GM18520 (cell line): ENCODE data around the gene CYTH1.
"Not testable (repeated sequence)": the region's sequence is repeated elsewhere in the genome, so short reads cannot be mapped to it uniquely, and the experiment has no call there.

ENCODE experiments used
- ATAC-seq: cut with Tn5 transposase; IDR thresholded peaks from one replicate; pipeline ENCODE4 v1.9.1; 2021; ENCODE audit not compliant: unreplicated experiment

Gene CYTH1

GRCh38 chr17:78763561-78763960 is 18.5 kb downstream of the CYTH1 start:
- no peak for ATAC-seq

GRCh38 chr17:78761789-78762406 is 20.2 kb downstream of the CYTH1 start:
- ATAC-seq: no peak

- no peak for ATAC-seq
Observed at GRCh38 chr17:78759969-78760352, 22.1 kb downstream of the CYTH1 start.

- no peak for ATAC-seq
Observed at GRCh38 chr17:78759203-78759968, 22.7 kb downstream of the CYTH1 start.

GRCh38 chr17:78753316-78754250 is 28.5 kb downstream of the CYTH1 start:
- ATAC-seq: no peak

- no peak for ATAC-seq
Observed at GRCh38 chr17:78751447-78752161, 30.5 kb downstream of the CYTH1 start.

- ATAC-seq: not testable (repeated sequence)
Observed at GRCh38 chr17:78751000-78751399, 31.1 kb downstream of the CYTH1 start.

GRCh38 chr17:78748730-78749317 is 33.2 kb downstream of the CYTH1 start:
- ATAC-seq: peak; percentile 33

- no peak for ATAC-seq
Observed at GRCh38 chr17:78748048-78748729, 33.9 kb downstream of the CYTH1 start.

- ATAC-seq: no peak
Observed at GRCh38 chr17:78747488-78747887, 34.6 kb downstream of the CYTH1 start.

- no peak for ATAC-seq
Observed at GRCh38 chr17:78746949-78747269, 35.2 kb downstream of the CYTH1 start.

- no peak for ATAC-seq
Observed at GRCh38 chr17:78746263-78746948, 35.7 kb downstream of the CYTH1 start.

GRCh38 chr17:78745407-78746088 is 36.5 kb downstream of the CYTH1 start:
- ATAC-seq: no peak

- no peak for ATAC-seq
Observed at GRCh38 chr17:78742901-78743300, 39.2 kb downstream of the CYTH1 start.

- no peak for ATAC-seq
Observed at GRCh38 chr17:78741644-78742284, 40.3 kb downstream of the CYTH1 start.

GRCh38 chr17:78739331-78739931 is 42.6 kb downstream of the CYTH1 start:
- no peak for ATAC-seq

GRCh38 chr17:78738698-78739097 is 43.4 kb downstream of the CYTH1 start:
- no peak for ATAC-seq

GRCh38 chr17:78738278-78738677 is 43.8 kb downstream of the CYTH1 start:
- no peak for ATAC-seq
